Fibroblast of lung (primary cell): ENCODE measurements around the gene KITLG. TPM values are rescaled to one million over a fixed set of nuclear protein-coding genes. Genes with fewer than 3 reads are reported as not detected.

Experiments used
- DNase-seq, 2 donors: peaks; one replicate each; pipeline versions ENCODE4 v3.0.0 to v3.0.0-alpha.2; 2010; ENCODE audit warnings: low read depth in 2 of 2
- H2AFZ ChIP-seq: 2 replicates; pipeline ENCODE4 v1.5.1; 2012; ENCODE audit warnings: low read length, control low read depth, inconsistent platforms
- H3K27ac ChIP-seq: 2 replicates; pipeline ENCODE4 v1.5.1; 2011; ENCODE audit warnings: low read length, control low read depth; ENCODE audit not compliant: insufficient read depth
- H3K27me3 ChIP-seq: 2 replicates; pipeline ENCODE4 v1.5.1; 2011; ENCODE audit warnings: mild to moderate bottlenecking, low read length; ENCODE audit not compliant: control insufficient read depth, insufficient read depth
- H3K36me3 ChIP-seq: 2 replicates; pipeline ENCODE4 v1.5.1; 2011; ENCODE audit warnings: low read length; ENCODE audit not compliant: control insufficient read depth, insufficient read depth
- H3K4me1 ChIP-seq: 2 replicates; pipeline ENCODE4 v1.5.1; 2011; ENCODE audit warnings: low read length; ENCODE audit not compliant: control insufficient read depth, insufficient read depth; ENCODE audit errors: extremely low read depth
- H3K4me2 ChIP-seq: 2 replicates; pipeline ENCODE4 v1.5.1; 2011; ENCODE audit warnings: low read length, control low read depth; ENCODE audit not compliant: insufficient read depth; ENCODE audit errors: extremely low read depth
- H3K4me3 ChIP-seq, 4 experiments: fragments of 200-600 bp in 1 of 4; sonication (generic) in 1 of 4; replicated peaks in 1 of 4; 2 replicates each; pipeline ENCODE4 v1.5.1; 2011 to 2016; ENCODE audit warnings: low read length in 4 of 4, low read depth in 3 of 4, mild to moderate bottlenecking in 3 of 4, control low read depth in 2 of 4, inconsistent platforms in 1 of 4, mixed read lengths in 1 of 4; ENCODE audit not compliant: insufficient read depth in 1 of 4; ENCODE audit errors: control extremely low read depth in 1 of 4
- H3K79me2 ChIP-seq: 2 replicates; pipeline ENCODE4 v1.5.1; 2012; ENCODE audit warnings: mild to moderate bottlenecking, low read length, inconsistent platforms; ENCODE audit not compliant: control insufficient read depth, insufficient read depth
- H3K9ac ChIP-seq: 2 replicates; pipeline ENCODE4 v1.5.1; 2011; ENCODE audit warnings: mild to moderate bottlenecking, low read length, control low read depth; ENCODE audit not compliant: insufficient read depth
- H3K9me3 ChIP-seq: 2 replicates; pipeline ENCODE4 v1.5.1; 2012; ENCODE audit warnings: low read depth, low read length; ENCODE audit not compliant: control insufficient read depth, insufficient read depth
- H4K20me1 ChIP-seq: 2 replicates; pipeline ENCODE4 v1.5.1; 2011; ENCODE audit warnings: low read length; ENCODE audit not compliant: control insufficient read depth, insufficient read depth; ENCODE audit errors: extremely low read depth
- CTCF ChIP-seq, 2 donors: IDR thresholded peaks in 1 of 2; conservative IDR thresholded peaks in 1 of 2; 1 replicate in 1 of 2; 2 replicates in 1 of 2; pipeline ENCODE4 v1.5.1; 2011 to 2012; ENCODE audit warnings: low read length in 2 of 2, control low read depth in 1 of 2, inconsistent platforms in 1 of 2, low read depth in 1 of 2, mild to moderate bottlenecking in 1 of 2
- EZH2 ChIP-seq: IDR thresholded peaks from 2 replicates; pipeline ENCODE4 v1.5.1; 2012; ENCODE audit warnings: low read length, control low read depth, mild to moderate bottlenecking; ENCODE audit errors: missing control alignments
- polyA plus RNA-seq, 2 donors: library from polyadenylated mRNA; depleted of rRNA in 1 of 2; stranded (reverse) in 1 of 2; unstranded in 1 of 2; fragments of >200 nt; gene quantifications; 2 replicates each; pipeline ENCODE4 v1.2.1, GENCODE V29; 2011 to 2012; ENCODE audit warnings: missing spikeins in 1 of 2
- total RNA-seq: library from RNA; depleted of rRNA; stranded (reverse); fragments of >200 nt; gene quantifications from 2 replicates; pipeline ENCODE4 v1.2.1, GENCODE V29; 2014

Gene KITLG
- total and polyA plus RNA-seq, 2 donors (not counting 1 experiment from before 2014, with no cell fraction given), result 64.6 to 132 TPM

- Histone ChIP-seq H3K36me3 (no peaks in the 10 kb centered on the region), H3K9ac (no peak overlapping the region), H3K79me2 (no peaks in the 10 kb centered on the region), H3K27ac (no peak overlapping the region), H3K4me3 (no peak overlapping the region), H3K9me3 (no peaks in the 10 kb centered on the region), H3K4me1 (peaks cover 8% of the 10 kb centered on the region), H3K27me3 (no peaks in the 10 kb centered on the region), H3K4me2 (no peak overlapping the region), H4K20me1 (no peaks in the 10 kb centered on the region), H2AFZ (no peak overlapping the region)
- no peak for DNase-seq
- no peak for TF ChIP-seq EZH2
- no peak for TF ChIP-seq CTCF (conservative IDR thresholded peaks at IDR 0.05 in 1 of 2, IDR thresholded peaks at IDR 0.05 in 1 of 2; ENCODE audit: low read depth in 1 of 2, low read length in 2 of 2)
These were observed 89.8 kb downstream of the KITLG start for GRCh38 chr12:88490425-88490824.

- peak; percentile 37 to 88 for DNase-seq
These were observed 107.5 kb downstream of the KITLG start for GRCh38 chr12:88472775-88473174.

GRCh38 chr12:88472248-88472647 lies 108.0 kb downstream of the KITLG start:
- Histone ChIP-seq H2AFZ (no peak overlapping the region), H3K4me3 (no peak overlapping the region), H3K4me2 (no peak overlapping the region), H3K4me1 (peaks cover 6% of the 10 kb centered on the region), H3K9ac (no peak overlapping the region), H4K20me1 (no peaks in the 10 kb centered on the region), H3K27me3 (no peaks in the 10 kb centered on the region), H3K9me3 (no peaks in the 10 kb centered on the region), H3K79me2 (no peaks in the 10 kb centered on the region), H3K27ac (no peak overlapping the region), H3K36me3 (no peaks in the 10 kb centered on the region)
- DNase-seq, result peak; percentile 47 to 56
- TF ChIP-seq EZH2 (no peak), CTCF (conservative IDR thresholded peaks at IDR 0.05 in 1 of 2, IDR thresholded peaks at IDR 0.05 in 1 of 2; ENCODE audit: low read depth in 1 of 2, low read length in 2 of 2) (no peak)

More at GRCh38 chr12:88472775-88473174, 107.5 kb downstream of the KITLG start:
- H3K4me1 ChIP-seq, result peaks cover 6% of the 10 kb centered on the region
- H4K20me1 ChIP-seq, result no peaks in the 10 kb centered on the region
- H3K4me3 ChIP-seq, result no peak overlapping the region
- H3K36me3 ChIP-seq, result no peaks in the 10 kb centered on the region
- no peaks in the 10 kb centered on the region for H3K9me3 ChIP-seq
- no peak overlapping the region for H3K9ac ChIP-seq
- no peaks in the 10 kb centered on the region for H3K79me2 ChIP-seq
- no peak overlapping the region for H3K4me2 ChIP-seq
- TF ChIP-seq EZH2 (no peak), CTCF (conservative IDR thresholded peaks at IDR 0.05 in 1 of 2, IDR thresholded peaks at IDR 0.05 in 1 of 2; ENCODE audit: low read depth in 1 of 2, low read length in 2 of 2) (no peak)
- H3K27me3 ChIP-seq, result no peaks in the 10 kb centered on the region
- H3K27ac ChIP-seq, result no peak overlapping the region
- H2AFZ ChIP-seq, result no peak overlapping the region
